Loucy (cell line): ENCODE data around the gene GAN.

Experiments used
- H2AFZ ChIP-seq: fragments of 200-600 bp; sonication (generic); 2 replicates; pipeline ENCODE4 v1.6.0; 2016; ENCODE audit warnings: antibody characterized with exemption, mild to moderate bottlenecking, low read length, moderate library complexity
- H3F3A ChIP-seq: fragments of 200-600 bp; 2 replicates; pipeline ENCODE4 v1.6.0; 2016; ENCODE audit warnings: antibody characterized with exemption, low read depth, mild to moderate bottlenecking
- H3K27me3 ChIP-seq: fragments of 200-600 bp; sonication (generic); 2 replicates; pipeline ENCODE4 v1.6.1; 2014; ENCODE audit warnings: low read length, mild to moderate bottlenecking; ENCODE audit not compliant: insufficient read depth, poor library complexity, severe bottlenecking
- H3K36me3 ChIP-seq: fragments of 200-600 bp; sonication (generic); 2 replicates; pipeline ENCODE4 v1.6.1; 2016; ENCODE audit warnings: low read length; ENCODE audit not compliant: insufficient read depth
- H3K4me1 ChIP-seq: fragments of 200-600 bp; sonication (generic); 2 replicates; pipeline ENCODE4 v1.5.1; 2014; ENCODE audit warnings: low read length, mild to moderate bottlenecking; ENCODE audit not compliant: insufficient read depth, poor library complexity, severe bottlenecking
- H3K4me2 ChIP-seq: fragments of 200-600 bp; sonication (generic); 2 replicates; pipeline ENCODE4 v1.6.0; 2014; ENCODE audit warnings: antibody characterized with exemption, low read length, low read depth, mild to moderate bottlenecking; ENCODE audit not compliant: poor library complexity, severe bottlenecking
- H3K4me3 ChIP-seq: fragments of 200-600 bp; sonication (generic); 2 replicates; pipeline ENCODE4 v1.5.1; 2014; ENCODE audit warnings: low read length, mild to moderate bottlenecking, mixed read lengths; ENCODE audit not compliant: poor library complexity, severe bottlenecking
- H3K79me2 ChIP-seq: fragments of 200-600 bp; sonication (generic); 2 replicates; pipeline ENCODE4 v1.6.1; 2014; ENCODE audit warnings: low read length; ENCODE audit not compliant: insufficient read depth
- H3K9ac ChIP-seq: fragments of 200-600 bp; sonication (generic); 2 replicates; pipeline ENCODE4 v1.6.0; 2014; ENCODE audit warnings: mild to moderate bottlenecking, low read depth, low read length, moderate library complexity; ENCODE audit not compliant: poor library complexity, severe bottlenecking
- H3K9me2 ChIP-seq: fragments of 200-600 bp; sonication (generic); replicated peaks from 2 replicates; pipeline ENCODE4 v1.6.1; 2016; ENCODE audit warnings: low read depth, low read length, mixed read lengths
- H3K9me3 ChIP-seq: fragments of 200-600 bp; sonication (generic); 2 replicates; pipeline ENCODE4 v1.6.1; 2014; ENCODE audit warnings: mild to moderate bottlenecking, antibody characterized with exemption, low read length, low read depth; ENCODE audit not compliant: insufficient read depth
- H4K20me1 ChIP-seq: fragments of 200-600 bp; sonication (generic); 2 replicates; pipeline ENCODE4 v1.6.0; 2014; ENCODE audit warnings: antibody characterized with exemption, low read length, mild to moderate bottlenecking; ENCODE audit not compliant: insufficient read depth, poor library complexity, severe bottlenecking
- CTCF ChIP-seq: fragments of 200-600 bp; sonication (generic); conservative IDR thresholded peaks from 2 replicates; pipeline ENCODE4 v1.5.1; 2014; ENCODE audit warnings: mild to moderate bottlenecking, antibody characterized with exemption, low read length
- EZH2phosphoT487 ChIP-seq: fragments of 200-600 bp; IDR thresholded peaks from 2 replicates; pipeline ENCODE4 v1.6.1; 2018; ENCODE audit warnings: antibody characterized with exemption, mild to moderate bottlenecking, moderate library complexity, borderline replicate concordance

The GAN gene

GRCh38 chr16:81316176-81316496, 1.4 kb downstream of the GAN start:
- Histone ChIP-seq H3K4me1 (peaks cover 57% of the 10 kb centered on the region), H3K4me3 (peak overlapping the region; percentile 86), H3K27me3 (no peaks in the 10 kb centered on the region), H2AFZ (no peak overlapping the region), H3K4me2 (peak overlapping the region; percentile 100), H3K9me3 (no peaks in the 10 kb centered on the region), H3F3A (no peaks in the 10 kb centered on the region), H3K79me2 (peaks cover 75% of the 10 kb centered on the region), H4K20me1 (peaks cover 30% of the 10 kb centered on the region), H3K9me2 (no peaks in the 10 kb centered on the region), H3K36me3 (no peaks in the 10 kb centered on the region), H3K9ac (peak overlapping the region; percentile 82)
- no peak for TF ChIP-seq EZH2phosphoT487
- TF ChIP-seq CTCF = no peak

GRCh38 chr16:81318711-81319110, 3.9 kb downstream of the GAN start:
- Histone ChIP-seq H3K4me2 (peak overlapping the region; percentile 100), H3K9ac (no peak overlapping the region), H3K79me2 (peaks cover 74% of the 10 kb centered on the region), H3K4me3 (peak overlapping the region; percentile 33), H3K36me3 (no peaks in the 10 kb centered on the region), H3K9me3 (no peaks in the 10 kb centered on the region), H4K20me1 (peaks cover 30% of the 10 kb centered on the region), H3K4me1 (peaks cover 48% of the 10 kb centered on the region), H3K9me2 (no peaks in the 10 kb centered on the region), H3F3A (no peaks in the 10 kb centered on the region), H3K27me3 (no peaks in the 10 kb centered on the region), H2AFZ (no peak overlapping the region)
- no peak for TF ChIP-seq CTCF

GRCh38 chr16:81319221-81319912, 4.6 kb downstream of the GAN start:
- no peak overlapping the region for H2AFZ ChIP-seq
- TF ChIP-seq CTCF (no peak), EZH2phosphoT487 (no peak)
- no peaks in the 10 kb centered on the region for H3K27me3 ChIP-seq
- H3K36me3 ChIP-seq = no peaks in the 10 kb centered on the region; the same call in 1 of the 2 replicates
- H3K4me1 ChIP-seq = peaks cover 43% of the 10 kb centered on the region
- no peaks in the 10 kb centered on the region for H3K9me3 ChIP-seq
- peaks cover 71% of the 10 kb centered on the region for H3K79me2 ChIP-seq
- H3K9ac ChIP-seq = peak overlapping the region; percentile 41
- peaks cover 30% of the 10 kb centered on the region for H4K20me1 ChIP-seq
- H3F3A ChIP-seq = no peaks in the 10 kb centered on the region
- peak overlapping the region; percentile 44 for H3K4me2 ChIP-seq
- no peaks in the 10 kb centered on the region for H3K9me2 ChIP-seq
- H3K4me3 ChIP-seq = peak overlapping the region; percentile 20
